H9 (cell line): ENCODE data around the gene WDR37. TPM values are rescaled to one million over a fixed set of nuclear protein-coding genes. Genes with fewer than 3 reads are reported as not detected.
A peak's percentile ranks its signal among the peaks of the same experiment; 100 is the strongest.

Experiments
- DNase-seq: peaks from one replicate; pipeline ENCODE4 v3.0.0-alpha.2; 2017
- H2AFZ ChIP-seq: one replicate; pipeline ENCODE4 v1.6.1; 2013; ENCODE audit warnings: mild to moderate bottlenecking, low read length, control low read depth, moderate library complexity
- H2AK5ac ChIP-seq: 2 replicates; pipeline ENCODE4 v1.6.1; 2013; ENCODE audit warnings: low read length, control low read depth, mixed read lengths; ENCODE audit not compliant: insufficient read length
- H2BK120ac ChIP-seq: one replicate; pipeline ENCODE4 v1.6.1; 2013; ENCODE audit warnings: low read depth, mild to moderate bottlenecking, low read length, control low read depth, inconsistent platforms; ENCODE audit not compliant: poor library complexity, severe bottlenecking
- H2BK12ac ChIP-seq: 2 replicates; pipeline ENCODE4 v1.6.1; 2013; ENCODE audit warnings: low read length, control low read depth, mixed read lengths, low read depth; ENCODE audit not compliant: insufficient read length
- H2BK15ac ChIP-seq: 2 replicates; pipeline ENCODE4 v1.6.1; 2013; ENCODE audit warnings: low read depth, low read length, control low read depth
- H2BK20ac ChIP-seq: one replicate; pipeline ENCODE4 v1.6.1; 2013; ENCODE audit warnings: low read depth, mild to moderate bottlenecking, low read length, control low read depth, inconsistent platforms; ENCODE audit not compliant: poor library complexity, severe bottlenecking
- H2BK5ac ChIP-seq: 2 replicates; pipeline ENCODE4 v1.6.1; 2013; ENCODE audit warnings: low read length, control low read depth, mixed read lengths; ENCODE audit not compliant: insufficient read length
- H3K14ac ChIP-seq: 2 replicates; pipeline ENCODE4 v1.6.1; 2013; ENCODE audit warnings: low read length, control low read depth; ENCODE audit not compliant: insufficient read depth
- H3K18ac ChIP-seq: 2 replicates; pipeline ENCODE4 v1.6.1; 2013; ENCODE audit warnings: low read depth, mild to moderate bottlenecking, mixed read lengths, low read length, control low read depth; ENCODE audit not compliant: insufficient read length
- H3K23ac ChIP-seq: 2 replicates; pipeline ENCODE4 v1.6.1; 2013; ENCODE audit warnings: low read length, control low read depth, mixed read lengths, low read depth; ENCODE audit not compliant: insufficient read length
- H3K23me2 ChIP-seq: 2 replicates; pipeline ENCODE4 v1.6.1; 2013; ENCODE audit warnings: low read depth, mild to moderate bottlenecking, mixed read lengths, low read length, control low read depth; ENCODE audit not compliant: insufficient read length, poor library complexity, severe bottlenecking
- H3K27ac ChIP-seq: 2 replicates; pipeline ENCODE4 v1.5.1; 2013; ENCODE audit warnings: low read length, control low read depth, mixed read lengths, low read depth; ENCODE audit not compliant: insufficient read length
- H3K27me3 ChIP-seq: 2 replicates; pipeline ENCODE4 v1.6.1; 2013; ENCODE audit warnings: low read length, control low read depth, inconsistent platforms; ENCODE audit not compliant: insufficient read depth
- H3K4ac ChIP-seq: 2 replicates; pipeline ENCODE4 v1.6.1; 2013; ENCODE audit warnings: low read depth, mild to moderate bottlenecking, control low read depth, inconsistent platforms, low read length, moderate library complexity
- H3K4me1 ChIP-seq: 2 replicates; pipeline ENCODE4 v1.6.1; 2013; ENCODE audit warnings: low read length, control low read depth, inconsistent platforms; ENCODE audit not compliant: insufficient read depth
- H3K4me2 ChIP-seq: 2 replicates; pipeline ENCODE4 v1.6.1; 2013; ENCODE audit warnings: low read length, control low read depth, mixed read lengths; ENCODE audit not compliant: insufficient read length, insufficient read depth
- H3K56ac ChIP-seq: 2 replicates; pipeline ENCODE4 v1.6.1; 2013; ENCODE audit warnings: low read depth, mild to moderate bottlenecking, mixed read lengths, low read length, control low read depth; ENCODE audit not compliant: insufficient read length
- H3K79me1 ChIP-seq: 2 replicates; pipeline ENCODE4 v1.6.1; 2013; ENCODE audit warnings: low read depth, mild to moderate bottlenecking, moderate library complexity, low read length, control low read depth, inconsistent platforms; ENCODE audit not compliant: insufficient read depth, poor library complexity, severe bottlenecking
- H3K79me2 ChIP-seq: 2 replicates; pipeline ENCODE4 v1.6.1; 2013; ENCODE audit warnings: low read length, control low read depth, inconsistent platforms; ENCODE audit not compliant: insufficient read depth
- H3K9ac ChIP-seq: 2 replicates; pipeline ENCODE4 v1.6.1; 2013; ENCODE audit warnings: low read length, control low read depth, mixed read lengths; ENCODE audit not compliant: insufficient read length; ENCODE audit errors: extremely low read depth
- H3K9me3 ChIP-seq: one replicate; pipeline ENCODE4 v1.6.1; 2013; ENCODE audit warnings: low read depth, low read length, inconsistent platforms; ENCODE audit not compliant: control insufficient read depth
- H3T11ph ChIP-seq: one replicate; pipeline ENCODE4 v1.6.1; 2013; ENCODE audit warnings: mild to moderate bottlenecking, low read length, control low read depth, inconsistent platforms
- H4K20me1 ChIP-seq: one replicate; pipeline ENCODE4 v1.6.1; 2013; ENCODE audit not compliant: control insufficient read depth, insufficient read length, insufficient read depth
- H4K5ac ChIP-seq: 2 replicates; pipeline ENCODE4 v1.6.1; 2013; ENCODE audit warnings: low read depth, mild to moderate bottlenecking, mixed read lengths, low read length, control low read depth; ENCODE audit not compliant: insufficient read length
- H4K8ac ChIP-seq: replicated peaks from 2 replicates; pipeline ENCODE4 v1.6.1; 2013; ENCODE audit warnings: low read length, control low read depth, mixed read lengths, low read depth; ENCODE audit not compliant: insufficient read length
- H4K91ac ChIP-seq: 2 replicates; pipeline ENCODE4 v1.6.1; 2013; ENCODE audit warnings: low read depth, mild to moderate bottlenecking, moderate library complexity, mixed read lengths, low read length, control low read depth; ENCODE audit not compliant: insufficient read length
- H3K27ac Mint-ChIP-seq, 3 experiments: 2 replicates in 2 of 3; 3 replicates in 1 of 3; pipeline ENCODE4 v1.8.0; 2020 to 2021; ENCODE audit warnings: mixed read lengths in 3 of 3, mild to moderate bottlenecking in 1 of 3, moderate library complexity in 1 of 3
- H3K27me3 Mint-ChIP-seq: 2 replicates; pipeline ENCODE4 v1.8.0; 2021; ENCODE audit warnings: low read depth, mild to moderate bottlenecking, moderate library complexity, mixed read lengths
- H3K36me3 Mint-ChIP-seq, 3 experiments: 2 replicates in 2 of 3; 3 replicates in 1 of 3; pipeline ENCODE4 v1.8.0; 2020 to 2021; ENCODE audit warnings: low read depth in 3 of 3, mixed read lengths in 3 of 3; ENCODE audit not compliant: insufficient read depth in 1 of 3
- H3K4me1 Mint-ChIP-seq, 2 experiments: 2 replicates each; pipeline ENCODE4 v1.8.0; 2020; ENCODE audit warnings: mixed read lengths in 2 of 2
- H3K4me3 Mint-ChIP-seq, 2 experiments: 2 replicates in 1 of 2; 3 replicates in 1 of 2; pipeline ENCODE4 v1.8.0; 2020 to 2021; ENCODE audit warnings: mild to moderate bottlenecking in 2 of 2, mixed read lengths in 2 of 2, moderate library complexity in 1 of 2
- H3K9me3 Mint-ChIP-seq, 2 experiments: 2 replicates in 1 of 2; 3 replicates in 1 of 2; pipeline ENCODE4 v1.8.0; 2020; ENCODE audit warnings: mild to moderate bottlenecking in 2 of 2, mixed read lengths in 2 of 2, moderate library complexity in 1 of 2
- WGBS: extraction: QIAGEN DNeasy Blood & Tissue Kit; methylation state at CpG from one replicate; pipeline ENCODE4 v1.1.7; 2013; ENCODE audit warnings: missing lambda C conversion rate, low lambda C conversion rate, mixed read lengths; ENCODE audit not compliant: insufficient read length; ENCODE audit errors: extremely low coverage; 5-methylcytosine and 5-hydroxymethylcytosine counted together
- total RNA-seq: library from RNA; stranded (reverse); gene quantifications from 2 replicates; pipeline ENCODE4 v1.2.1, GENCODE V29; 2021
- TF ChIP-seq, protein P1 (sequence below): fragments of 200-600 bp; sonication (generic); conservative IDR thresholded peaks from 3 replicates; pipeline ENCODE4 v1.8.0; 2021; ENCODE audit warnings: antibody characterized with exemption, mild to moderate bottlenecking

WDR37 gene
- total RNA-seq, 1 experiment from 2014 or later = 13.1 TPM

DNA sequence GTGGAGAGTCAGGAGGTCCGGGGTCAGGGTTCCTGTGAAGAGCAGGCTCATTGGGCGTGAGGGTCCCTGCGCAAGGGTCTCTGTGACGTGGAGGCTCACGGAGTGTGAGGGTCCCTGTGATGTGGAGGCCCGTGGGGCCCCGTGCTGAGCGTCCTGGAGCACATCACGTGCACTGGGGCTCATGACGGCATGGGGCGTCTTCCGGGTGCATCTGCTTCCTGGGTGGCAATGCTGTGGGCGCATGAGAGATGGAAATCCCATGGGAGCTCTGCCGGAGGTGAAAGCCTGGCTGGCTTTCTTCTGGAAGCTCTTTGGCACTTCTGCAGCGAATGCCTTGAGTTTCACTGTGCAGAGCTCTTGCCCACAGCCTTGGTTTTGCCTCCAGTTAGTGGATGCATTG is 71.4 kb downstream of the WDR37 start:
- no peaks in the 10 kb centered on the region for H4K20me1 ChIP-seq
- Mint-ChIP-seq H3K36me3 (peaks cover 37 to 66% (median 58%) of the 10 kb centered on the region in 3 experiments; a peak in 6 of 7 replicates), H3K4me3 (no peak overlapping the region), H3K4me1 (no peaks in the 10 kb centered on the region), H3K9me3 (no peaks in the 10 kb centered on the region), H3K27ac (peak overlapping the region in 1 of 3 experiments; percentile 65; a peak in 1 of 7 replicates), H3K27me3 (no peaks in the 10 kb centered on the region)
- no peak overlapping the region for H3K4ac ChIP-seq
- H2AK5ac ChIP-seq = no peak overlapping the region
- H4K5ac ChIP-seq = no peak overlapping the region
- H3K27me3 ChIP-seq = no peaks in the 10 kb centered on the region
- no peak overlapping the region for H3K18ac ChIP-seq
- H2BK120ac ChIP-seq = no peak overlapping the region
- H3K79me2 ChIP-seq = no peaks in the 10 kb centered on the region
- no peak overlapping the region for H2AFZ ChIP-seq
- H3K27ac ChIP-seq = no peak overlapping the region
- no peak overlapping the region for H4K8ac ChIP-seq
- no peaks in the 10 kb centered on the region for H3K9me3 ChIP-seq
- H3K23me2 ChIP-seq = no peaks in the 10 kb centered on the region
- no peaks in the 10 kb centered on the region for H3K4me1 ChIP-seq
- no CpG with 5 or more reads among the region's 15 CpGs for WGBS
- H3K9ac ChIP-seq = no peak overlapping the region
- H3K56ac ChIP-seq = no peak overlapping the region
- TF ChIP-seq, protein P1, sequence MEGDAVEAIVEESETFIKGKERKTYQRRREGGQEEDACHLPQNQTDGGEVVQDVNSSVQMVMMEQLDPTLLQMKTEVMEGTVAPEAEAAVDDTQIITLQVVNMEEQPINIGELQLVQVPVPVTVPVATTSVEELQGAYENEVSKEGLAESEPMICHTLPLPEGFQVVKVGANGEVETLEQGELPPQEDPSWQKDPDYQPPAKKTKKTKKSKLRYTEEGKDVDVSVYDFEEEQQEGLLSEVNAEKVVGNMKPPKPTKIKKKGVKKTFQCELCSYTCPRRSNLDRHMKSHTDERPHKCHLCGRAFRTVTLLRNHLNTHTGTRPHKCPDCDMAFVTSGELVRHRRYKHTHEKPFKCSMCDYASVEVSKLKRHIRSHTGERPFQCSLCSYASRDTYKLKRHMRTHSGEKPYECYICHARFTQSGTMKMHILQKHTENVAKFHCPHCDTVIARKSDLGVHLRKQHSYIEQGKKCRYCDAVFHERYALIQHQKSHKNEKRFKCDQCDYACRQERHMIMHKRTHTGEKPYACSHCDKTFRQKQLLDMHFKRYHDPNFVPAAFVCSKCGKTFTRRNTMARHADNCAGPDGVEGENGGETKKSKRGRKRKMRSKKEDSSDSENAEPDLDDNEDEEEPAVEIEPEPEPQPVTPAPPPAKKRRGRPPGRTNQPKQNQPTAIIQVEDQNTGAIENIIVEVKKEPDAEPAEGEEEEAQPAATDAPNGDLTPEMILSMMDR = no peak
- H3K4me2 ChIP-seq = no peak overlapping the region
- no peak overlapping the region for H4K91ac ChIP-seq
- H2BK20ac ChIP-seq = no peak overlapping the region
- no peak overlapping the region for H3K23ac ChIP-seq
- H3K79me1 ChIP-seq = no peaks in the 10 kb centered on the region
- DNase-seq = no peak
- no peak overlapping the region for H2BK5ac ChIP-seq
- H2BK15ac ChIP-seq = no peak overlapping the region
- H3T11ph ChIP-seq = no peak overlapping the region
- no peak overlapping the region for H3K14ac ChIP-seq
- H2BK12ac ChIP-seq = no peak overlapping the region
